GM23248 (cell line): Measurements from ENCODE around the gene FOXD1. TPM values are rescaled to one million over a fixed set of nuclear protein-coding genes. Genes with fewer than 3 reads are reported as not detected.

Experiments used
- DNase-seq: peaks from one replicate; pipeline ENCODE4 v3.0.0-alpha.2; 2015
- H2AFZ ChIP-seq: fragments of 200-600 bp; sonication (generic); 2 replicates; pipeline ENCODE4 v1.6.1; 2016; ENCODE audit warnings: antibody characterized with exemption
- H3F3A ChIP-seq: fragments of 200-600 bp; sonication (generic); 2 replicates; pipeline ENCODE4 v1.6.1; 2016; ENCODE audit warnings: mild to moderate bottlenecking, antibody characterized with exemption, mixed run types; ENCODE audit not compliant: insufficient read depth
- H3K27ac ChIP-seq: fragments of 200-600 bp; sonication (generic); 2 replicates; pipeline ENCODE4 v1.5.1; 2016; ENCODE audit warnings: mild to moderate bottlenecking
- H3K27me3 ChIP-seq: fragments of 200-600 bp; sonication (generic); replicated peaks from 2 replicates; pipeline ENCODE4 v1.6.1; 2016; ENCODE audit warnings: mild to moderate bottlenecking; ENCODE audit not compliant: insufficient read depth
- H3K36me3 ChIP-seq: fragments of 200-600 bp; sonication (generic); 2 replicates; pipeline ENCODE4 v1.6.1; 2016; ENCODE audit warnings: low read depth, mild to moderate bottlenecking
- H3K4me1 ChIP-seq: fragments of 200-600 bp; sonication (generic); 2 replicates; pipeline ENCODE4 v1.6.1; 2016; ENCODE audit warnings: mild to moderate bottlenecking; ENCODE audit not compliant: insufficient read depth
- H3K4me2 ChIP-seq: fragments of 200-600 bp; sonication (generic); one replicate; pipeline ENCODE4 v1.6.1; 2016; ENCODE audit warnings: mild to moderate bottlenecking; ENCODE audit not compliant: unreplicated experiment
- H3K4me3 ChIP-seq: fragments of 200-600 bp; sonication (generic); 2 replicates; pipeline ENCODE4 v1.5.1; 2016; ENCODE audit warnings: mild to moderate bottlenecking
- H3K79me2 ChIP-seq: fragments of 200-600 bp; sonication (generic); 2 replicates; pipeline ENCODE4 v1.6.1; 2016; ENCODE audit warnings: mild to moderate bottlenecking; ENCODE audit not compliant: insufficient read depth
- H3K9ac ChIP-seq: fragments of 200-600 bp; sonication (generic); 2 replicates; pipeline ENCODE4 v1.6.1; 2016; ENCODE audit warnings: mild to moderate bottlenecking
- H3K9me2 ChIP-seq: fragments of 200-600 bp; sonication (generic); 2 replicates; pipeline ENCODE4 v1.6.1; 2016; ENCODE audit warnings: mixed run types, mild to moderate bottlenecking, moderate library complexity; ENCODE audit not compliant: insufficient read depth
- H3K9me3 ChIP-seq: fragments of 200-600 bp; sonication (generic); one replicate; pipeline ENCODE4 v1.6.1; 2017; ENCODE audit warnings: low read depth
- H4K20me1 ChIP-seq: fragments of 200-600 bp; sonication (generic); 2 replicates; pipeline ENCODE4 v1.6.0; 2016; ENCODE audit not compliant: insufficient read depth
- EZH2 ChIP-seq: fragments of 200-600 bp; sonication (generic); IDR thresholded peaks from 2 replicates; pipeline ENCODE4 v1.6.1; 2018; ENCODE audit warnings: antibody characterized with exemption, mild to moderate bottlenecking; ENCODE audit not compliant: insufficient read depth, poor library complexity, severe bottlenecking
- EZH2phosphoT487 ChIP-seq: fragments of 200-600 bp; sonication (generic); IDR thresholded peaks from 2 replicates; pipeline ENCODE4 v1.6.1; 2018; ENCODE audit warnings: antibody characterized with exemption, moderate library complexity, mild to moderate bottlenecking, low read depth; ENCODE audit not compliant: insufficient read depth
- whole genome bisulfite sequencing, 2 experiments: methylation state at CpG; one replicate each; pipeline ENCODE4 v1.1.6; 2015 to 2017; ENCODE audit warnings: low lambda C conversion rate in 2 of 2, low coverage in 1 of 2; ENCODE audit errors: missing lambda C conversion rate in 2 of 2; 5-methylcytosine and 5-hydroxymethylcytosine counted together
- in situ Hi-C: fragments of 300-500 bp; cut with MboI; formaldehyde crosslinking; loops from 2 replicates; pipeline ENCODE4 v1.15.0; 2020
- polyA plus RNA-seq: library from polyadenylated mRNA; unstranded; fragments of >200 nt; fragmentation: Nextera tagmentation; extraction: Ambion mirVana; gene quantifications from 2 replicates; pipeline ENCODE4 v1.2.1, GENCODE V29; 2016
- total RNA-seq: library from RNA; depleted of rRNA; stranded (reverse); fragments of >200 nt; shearing (Covaris generic); gene quantifications from 2 replicates; pipeline ENCODE4 v1.2.3, GENCODE V29; 2014

The FOXD1 gene
- total and polyA plus RNA-seq, 2 experiments from 2014 or later: 8.0 to 53.9 TPM

DNA sequence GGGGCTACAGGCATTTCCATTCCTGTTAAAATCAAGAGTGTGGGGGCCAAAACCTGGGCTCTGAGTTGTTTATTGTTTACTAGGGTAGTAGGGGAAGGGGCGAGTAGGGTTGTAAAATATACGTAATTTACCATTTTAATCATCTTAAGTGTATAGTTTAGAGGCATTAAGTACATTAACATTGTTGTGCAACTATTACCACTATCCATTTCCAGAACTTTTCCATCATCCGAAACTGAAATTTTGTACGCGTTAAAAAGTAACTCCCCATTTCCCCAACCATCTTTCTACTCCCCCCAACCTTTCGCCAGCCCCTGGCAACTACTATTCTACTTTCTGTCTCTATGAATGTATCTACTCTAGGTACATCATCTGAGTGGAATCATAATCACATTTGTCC lies 3.6 kb upstream of the FOXD1 start:
- no peaks in the 10 kb centered on the region for H4K20me1 ChIP-seq
- DNase-seq: no peak
- H3K79me2 ChIP-seq: peaks cover 9% of the 10 kb centered on the region
- 80 to 82% methylated on average over 6 of the region's 6 CpGs for WGBS, 2 experiments
- H3K4me3 ChIP-seq: no peak overlapping the region
- no peaks in the 10 kb centered on the region for H3K4me1 ChIP-seq
- no peak overlapping the region for H3K9ac ChIP-seq
- no peaks in the 10 kb centered on the region for H3K27me3 ChIP-seq
- in situ Hi-C loops: no loop called here
- H2AFZ ChIP-seq: peak overlapping the region; percentile 89; the same call in 1 of the 2 replicates
- peaks cover 10% of the 10 kb centered on the region for H3F3A ChIP-seq
- H3K27ac ChIP-seq: no peak overlapping the region
- H3K4me2 ChIP-seq: no peak overlapping the region
- no peaks in the 10 kb centered on the region for H3K9me3 ChIP-seq
- no peaks in the 10 kb centered on the region for H3K36me3 ChIP-seq
- TF ChIP-seq EZH2phosphoT487 (no peak), EZH2 (no peak)
- H3K9me2 ChIP-seq: no peaks in the 10 kb centered on the region

DNA sequence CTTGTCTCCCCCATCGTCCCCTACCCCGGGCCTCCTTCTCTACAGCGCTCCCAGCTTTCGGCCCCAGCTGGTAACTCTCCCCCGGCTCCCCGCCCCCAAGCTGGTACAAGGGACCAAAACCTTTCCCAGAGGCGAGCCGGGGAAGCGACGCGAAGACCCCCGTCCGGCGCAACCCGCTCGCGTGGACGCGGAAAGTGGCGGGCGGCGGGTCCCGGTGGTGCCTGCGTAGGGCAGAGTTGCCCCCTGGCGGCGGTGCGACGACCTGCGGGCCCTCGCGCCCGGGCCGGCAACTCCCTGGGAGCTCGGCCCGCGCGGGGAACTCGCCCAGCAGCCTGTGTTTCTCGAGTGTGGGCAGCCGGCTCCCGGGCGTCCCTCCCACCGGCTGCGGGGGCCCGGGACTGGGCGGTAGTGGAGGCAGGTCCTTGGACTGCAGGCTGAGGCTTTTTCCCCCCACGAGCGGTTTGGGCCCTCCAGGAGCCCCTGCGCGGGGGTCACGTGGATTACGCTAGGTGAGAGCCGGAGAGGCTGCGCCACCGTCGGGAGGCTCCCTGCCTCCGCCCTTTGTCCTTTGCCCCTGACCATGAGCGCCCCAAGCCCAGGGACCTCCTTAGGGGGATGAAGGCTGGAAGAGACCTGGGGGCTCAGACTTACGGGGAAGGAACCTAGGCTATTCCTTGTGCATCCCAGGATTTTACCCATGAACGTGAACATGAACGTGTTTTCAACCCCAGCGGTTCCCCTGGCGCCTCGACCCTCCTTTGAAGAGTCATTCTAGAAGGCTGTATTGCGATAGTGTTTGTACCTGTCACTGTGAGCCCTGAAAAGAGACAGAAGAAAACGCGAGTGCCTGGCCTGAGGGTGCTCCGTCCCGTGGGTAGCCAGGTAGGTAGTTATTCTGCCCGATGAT lies 2.9 kb upstream of the FOXD1 start:
- DNase-seq: peak; percentile 88
- no peaks in the 10 kb centered on the region for H3K27me3 ChIP-seq
- 7 to 8% methylated on average over 61 to 66 of the region's 70 CpGs for WGBS, 2 experiments
- no peak for TF ChIP-seq EZH2phosphoT487
- TF ChIP-seq EZH2: no peak
- no peaks in the 10 kb centered on the region for H3K9me3 ChIP-seq
- peaks cover 12% of the 10 kb centered on the region for H3F3A ChIP-seq
- H2AFZ ChIP-seq: peak overlapping the region; percentile 89
- in situ Hi-C loops: no loop called here
- no peaks in the 10 kb centered on the region for H3K4me1 ChIP-seq
- peak overlapping the region; percentile 69 for H3K9ac ChIP-seq
- H4K20me1 ChIP-seq: no peaks in the 10 kb centered on the region
- H3K36me3 ChIP-seq: peaks cover 3% of the 10 kb centered on the region
- H3K27ac ChIP-seq: no peak overlapping the region
- H3K79me2 ChIP-seq: peaks cover 13% of the 10 kb centered on the region
- H3K4me2 ChIP-seq: peak overlapping the region; percentile 70
- H3K4me3 ChIP-seq: peak overlapping the region; percentile 72
- H3K9me2 ChIP-seq: no peaks in the 10 kb centered on the region

DNA sequence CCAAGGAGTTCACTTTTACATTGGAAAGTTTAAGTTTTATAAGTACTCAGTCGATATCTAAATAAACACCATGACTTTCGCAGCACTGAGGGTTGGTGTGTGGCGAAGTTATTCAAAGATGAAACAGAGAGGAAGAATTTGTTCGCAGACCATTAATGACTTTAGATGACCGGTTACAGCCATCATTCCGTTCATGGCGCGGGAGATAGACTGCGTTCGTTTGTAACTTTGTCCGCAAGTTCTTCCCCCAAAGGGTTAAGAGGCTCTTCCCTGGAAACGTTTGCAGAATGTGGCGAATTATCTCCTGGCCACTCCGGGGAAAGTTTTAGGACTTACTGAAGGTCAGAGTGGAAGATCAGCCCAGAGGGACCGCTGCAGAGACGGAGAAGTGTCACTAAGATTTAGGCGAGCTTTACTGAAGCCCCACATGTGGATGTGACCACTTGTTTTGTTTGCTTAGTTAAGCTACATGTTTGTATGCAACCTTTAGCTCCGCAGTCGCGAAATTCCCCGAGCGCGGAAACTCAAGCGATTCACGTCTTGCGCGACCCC lies 2.2 kb upstream of the FOXD1 start:
- H2AFZ ChIP-seq: peak overlapping the region; percentile 89
- H3K4me2 ChIP-seq: peak overlapping the region; percentile 70
- H3K9me3 ChIP-seq: no peaks in the 10 kb centered on the region
- DNase-seq: peak; percentile 67
- H3K79me2 ChIP-seq: peaks cover 20% of the 10 kb centered on the region
- no peak overlapping the region for H3K27ac ChIP-seq
- WGBS, 2 experiments: 20% methylated on average over 27 of the region's 27 CpGs
- no peaks in the 10 kb centered on the region for H3K9me2 ChIP-seq
- no peaks in the 10 kb centered on the region for H3K27me3 ChIP-seq
- in situ Hi-C loops: no loop called here
- peak overlapping the region; percentile 72 for H3K4me3 ChIP-seq
- TF ChIP-seq EZH2phosphoT487: no peak
- no peak for TF ChIP-seq EZH2
- H4K20me1 ChIP-seq: no peaks in the 10 kb centered on the region
- peaks cover 10% of the 10 kb centered on the region for H3K36me3 ChIP-seq
- no peaks in the 10 kb centered on the region for H3K4me1 ChIP-seq
- peak overlapping the region; percentile 69 for H3K9ac ChIP-seq
- H3F3A ChIP-seq: peaks cover 19% of the 10 kb centered on the region

DNA sequence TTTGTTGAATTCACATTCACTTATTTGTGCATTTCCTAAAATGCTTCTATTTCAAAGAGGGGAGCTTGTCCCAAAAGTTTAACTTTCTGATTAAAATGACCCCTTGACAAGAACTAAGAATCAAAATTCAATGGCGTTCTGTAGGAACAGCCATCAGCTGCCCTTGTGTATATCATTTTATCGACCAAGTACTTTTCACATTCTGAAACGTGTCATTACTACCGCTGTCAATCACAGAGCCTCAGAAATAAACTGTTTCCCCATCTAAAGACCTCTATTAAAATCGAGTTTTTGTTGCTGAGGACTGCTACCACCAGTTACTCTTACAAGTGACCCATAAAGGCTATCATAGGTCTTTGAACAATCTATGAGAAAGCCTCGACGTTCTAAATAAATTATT lies 1.6 kb upstream of the FOXD1 start:
- peak overlapping the region; percentile 89; the same call in 1 of the 2 replicates for H2AFZ ChIP-seq
- H4K20me1 ChIP-seq: no peaks in the 10 kb centered on the region
- TF ChIP-seq EZH2phosphoT487 (no peak), EZH2 (no peak)
- no peak overlapping the region for H3K9ac ChIP-seq
- H3K36me3 ChIP-seq: peaks cover 16% of the 10 kb centered on the region
- H3K27me3 ChIP-seq: no peaks in the 10 kb centered on the region
- DNase-seq: peak; percentile 1
- H3K79me2 ChIP-seq: peaks cover 27% of the 10 kb centered on the region
- H3K9me3 ChIP-seq: no peaks in the 10 kb centered on the region
- H3K4me2 ChIP-seq: no peak overlapping the region
- no peak overlapping the region for H3K4me3 ChIP-seq
- no peak overlapping the region for H3K27ac ChIP-seq
- WGBS, 2 experiments: 46 to 54% methylated on average over 7 of the region's 7 CpGs
- H3F3A ChIP-seq: peaks cover 25% of the 10 kb centered on the region
- no peaks in the 10 kb centered on the region for H3K4me1 ChIP-seq
- H3K9me2 ChIP-seq: no peaks in the 10 kb centered on the region
- in situ Hi-C loops: no loop called here
